Stimulated activated CD8-positive, alpha-beta memory T cell treated with anti-CD3 and anti-CD28 coated beads, Interleukin-4, amount 100 ng/mL, for 1 hour (primary cell): ENCODE measurements around the gene GPS1.

Source experiments
- DNase-seq, 2 donors: peaks; one replicate each; pipeline ENCODE4 v3.0.0-alpha.2; 2020; ENCODE audit warnings: low read depth in 2 of 2, low spot score in 1 of 2

GPS1 gene

GRCh38 chr17:82051776-82052637, at the start of gene GPS1, which contains the start of gene RFNG:
Gene GPS1, plus strand, starts transcription at chr17:82051898. Its CDS starts 34 bp downstream, at chr17:82051932.
Gene RFNG, minus strand, starts transcription at chr17:82051811. Its CDS starts 45 bp downstream, at chr17:82051766.
- peak; percentile 60 to 65 for DNase-seq

- no peak for DNase-seq
These were observed 48.0 kb upstream of the GPS1 start for GRCh38 chr17:82003411-82004381.

- DNase-seq, result no peak
These were observed 46.9 kb upstream of the GPS1 start for GRCh38 chr17:82004517-82005455.

DNA sequence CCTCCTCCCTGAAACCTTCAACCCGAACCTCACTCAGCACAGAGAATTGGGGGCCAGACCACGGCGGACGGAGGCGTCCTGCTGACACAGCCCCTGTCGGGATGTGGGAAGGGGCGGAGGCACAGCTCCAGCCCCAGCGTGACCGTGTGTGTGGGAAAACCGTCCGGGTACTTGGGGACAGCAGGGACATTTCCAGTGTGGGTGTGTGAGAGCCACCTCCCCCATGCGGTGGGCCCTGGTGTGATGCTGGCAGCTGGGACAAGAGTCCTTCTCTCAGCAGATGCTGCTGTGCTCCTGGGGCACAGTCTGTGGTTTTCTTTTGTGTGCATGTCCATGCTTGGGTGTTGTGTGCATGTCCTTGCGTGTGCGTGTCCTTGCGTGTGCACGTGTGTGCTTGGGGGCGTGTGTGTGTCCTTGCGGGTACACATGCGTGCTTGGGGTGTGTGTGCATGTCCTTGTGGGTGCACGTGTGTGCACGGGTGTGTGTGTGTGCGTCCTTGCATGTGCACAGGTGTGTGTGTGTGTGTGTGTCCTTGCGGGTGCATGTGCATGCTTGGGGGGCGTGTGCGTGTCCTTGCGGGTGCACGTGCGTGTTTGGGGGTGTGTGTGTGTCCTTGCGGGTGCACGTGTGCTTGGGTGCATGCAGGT, 45.9 kb upstream of the GPS1 start:
- no peak for DNase-seq

- DNase-seq, result no peak
These were observed 45.0 kb upstream of the GPS1 start for GRCh38 chr17:82006468-82007227.

GRCh38 chr17:82007228-82007494, 44.5 kb upstream of the GPS1 start:
- no peak for DNase-seq

GRCh38 chr17:82007495-82008257, 44.0 kb upstream of the GPS1 start:
- DNase-seq, result no peak

- no peak for DNase-seq
These were observed 43.3 kb upstream of the GPS1 start for GRCh38 chr17:82008258-82008940.

- no peak for DNase-seq
These were observed 42.7 kb upstream of the GPS1 start for GRCh38 chr17:82008941-82009405.

- DNase-seq, result no peak
These were observed 42.3 kb upstream of the GPS1 start for GRCh38 chr17:82009413-82009812.

GRCh38 chr17:82010575-82011525, 40.8 kb upstream of the GPS1 start:
- no peak for DNase-seq

GRCh38 chr17:82011617-82012187, 40.0 kb upstream of the GPS1 start:
- no peak for DNase-seq

GRCh38 chr17:82012261-82012639, 39.4 kb upstream of the GPS1 start:
- DNase-seq, result no peak

- DNase-seq, result no peak
These were observed 38.9 kb upstream of the GPS1 start for GRCh38 chr17:82012640-82013295.

GRCh38 chr17:82013341-82013740, 38.4 kb upstream of the GPS1 start:
- no peak for DNase-seq

DNA sequence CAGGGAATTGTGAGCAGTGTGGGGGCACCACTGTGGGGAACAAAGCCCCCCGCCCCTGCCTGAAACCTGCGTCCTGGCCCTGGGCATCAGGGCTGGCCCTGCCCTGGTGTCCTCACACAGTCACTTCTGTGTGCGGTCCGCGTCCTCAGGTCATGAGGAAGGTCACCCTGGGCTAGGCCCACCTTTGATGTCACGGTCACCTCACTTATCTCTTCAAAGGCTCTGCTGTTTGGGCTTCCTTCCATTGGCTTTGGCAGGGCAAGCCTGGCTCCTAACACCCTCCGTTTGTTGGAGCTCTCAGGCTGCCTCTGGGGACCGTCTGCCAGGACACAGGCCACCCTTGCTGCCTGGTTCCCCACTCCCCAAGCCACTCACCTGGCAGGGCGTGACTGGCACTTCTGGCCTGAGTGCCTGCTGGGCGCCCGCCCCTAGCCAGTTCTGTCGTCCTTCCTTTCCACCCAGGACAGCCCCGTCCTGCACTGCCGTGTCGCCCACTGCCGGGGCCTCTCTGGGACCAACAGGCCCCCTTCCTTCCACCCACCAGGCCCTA, 37.9 kb upstream of the GPS1 start:
- DNase-seq, result no peak
